HG02642 (cell line): ENCODE measurements around the gene NKG7.

Experiments
- ATAC-seq: cut with Tn5 transposase; IDR thresholded peaks from one replicate; pipeline ENCODE4 v1.9.1; 2021; ENCODE audit warnings: mild to moderate bottlenecking; ENCODE audit not compliant: unreplicated experiment, poor library complexity

Gene NKG7

GRCh38 chr19:51392701-51393100, 20.2 kb upstream of the NKG7 start:
- no peak for ATAC-seq

- ATAC-seq: no peak
Observed at GRCh38 chr19:51391073-51391611, 18.7 kb upstream of the NKG7 start.

GRCh38 chr19:51389143-51389542, 16.7 kb upstream of the NKG7 start:
- no peak for ATAC-seq

- no peak for ATAC-seq
Observed at GRCh38 chr19:51387924-51388389, 15.5 kb upstream of the NKG7 start, which contains the start of gene LIM2. Gene LIM2, minus strand, starts transcription at chr19:51387974. Its CDS starts 531 bp downstream, at chr19:51387443.

GRCh38 chr19:51386882-51387520, 14.5 kb upstream of the NKG7 start:
- ATAC-seq: no peak

GRCh38 chr19:51382004-51382403, 9.6 kb upstream of the NKG7 start:
- ATAC-seq: no peak

GRCh38 chr19:51380379-51380778, 7.9 kb upstream of the NKG7 start:
- ATAC-seq: no peak

GRCh38 chr19:51377422-51377821, 5.0 kb upstream of the NKG7 start:
- ATAC-seq: no peak

GRCh38 chr19:51375504-51376221, 3.2 kb upstream of the NKG7 start:
- ATAC-seq: no peak

GRCh38 chr19:51372021-51372648, 319 bp downstream of the NKG7 start:
- ATAC-seq: no peak

GRCh38 chr19:51371186-51371690, 1.2 kb downstream of the NKG7 start:
- no peak for ATAC-seq

- no peak for ATAC-seq
Observed at GRCh38 chr19:51370230-51370629, 2.2 kb downstream of the NKG7 start.

GRCh38 chr19:51368366-51369282, 3.8 kb downstream of the NKG7 start, which contains the start of gene CLDND2:
Gene CLDND2, minus strand, starts transcription at chr19:51369003. Its CDS starts 426 bp downstream, at chr19:51368577.
- ATAC-seq: no peak

- ATAC-seq: peak; percentile 81
Observed at GRCh38 chr19:51367565-51368365, 4.7 kb downstream of the NKG7 start.

- ATAC-seq: peak; percentile 17
Observed at GRCh38 chr19:51367255-51367564, 5.2 kb downstream of the NKG7 start.

- peak; percentile 51 for ATAC-seq
Observed at GRCh38 chr19:51366389-51367254, 5.8 kb downstream of the NKG7 start.

- ATAC-seq: no peak
Observed at GRCh38 chr19:51365965-51366388, 6.5 kb downstream of the NKG7 start, which contains the start of gene ETFB. Gene ETFB, minus strand, starts transcription at chr19:51366388. Its CDS starts 62 bp downstream, at chr19:51366326.
